GM19397 (cell line): Measurements from ENCODE around the gene SHISAL2A.

Experiments
- ATAC-seq: cut with Tn5 transposase; IDR thresholded peaks from one replicate; pipeline ENCODE4 v1.9.1; 2021; ENCODE audit warnings: mild to moderate bottlenecking, moderate library complexity; ENCODE audit not compliant: unreplicated experiment

The SHISAL2A gene

DNA sequence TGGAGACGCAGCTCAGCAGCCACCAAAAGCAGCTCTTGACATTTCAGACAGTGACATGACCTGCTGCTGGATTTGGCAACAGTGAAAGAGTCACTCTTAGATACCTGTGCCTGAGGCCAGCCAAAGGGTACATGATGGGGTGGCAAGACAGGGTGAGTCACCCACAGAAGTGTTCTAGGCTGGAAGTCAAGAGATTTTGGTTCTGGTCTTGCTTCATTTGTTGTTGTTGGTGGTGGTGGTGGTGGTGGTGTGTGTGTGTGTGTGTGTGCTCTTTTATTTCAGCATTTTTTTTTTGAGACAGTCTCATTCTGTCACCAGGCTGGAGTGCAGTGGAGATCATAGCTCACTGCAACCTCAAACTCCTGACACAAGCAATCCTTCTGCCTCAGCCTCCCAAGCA is 25.8 kb downstream of the SHISAL2A start:
- no peak for ATAC-seq

- no peak for ATAC-seq
Measured at GRCh38 chr1:52659356-52659755, 26.4 kb downstream of the SHISAL2A start.

DNA sequence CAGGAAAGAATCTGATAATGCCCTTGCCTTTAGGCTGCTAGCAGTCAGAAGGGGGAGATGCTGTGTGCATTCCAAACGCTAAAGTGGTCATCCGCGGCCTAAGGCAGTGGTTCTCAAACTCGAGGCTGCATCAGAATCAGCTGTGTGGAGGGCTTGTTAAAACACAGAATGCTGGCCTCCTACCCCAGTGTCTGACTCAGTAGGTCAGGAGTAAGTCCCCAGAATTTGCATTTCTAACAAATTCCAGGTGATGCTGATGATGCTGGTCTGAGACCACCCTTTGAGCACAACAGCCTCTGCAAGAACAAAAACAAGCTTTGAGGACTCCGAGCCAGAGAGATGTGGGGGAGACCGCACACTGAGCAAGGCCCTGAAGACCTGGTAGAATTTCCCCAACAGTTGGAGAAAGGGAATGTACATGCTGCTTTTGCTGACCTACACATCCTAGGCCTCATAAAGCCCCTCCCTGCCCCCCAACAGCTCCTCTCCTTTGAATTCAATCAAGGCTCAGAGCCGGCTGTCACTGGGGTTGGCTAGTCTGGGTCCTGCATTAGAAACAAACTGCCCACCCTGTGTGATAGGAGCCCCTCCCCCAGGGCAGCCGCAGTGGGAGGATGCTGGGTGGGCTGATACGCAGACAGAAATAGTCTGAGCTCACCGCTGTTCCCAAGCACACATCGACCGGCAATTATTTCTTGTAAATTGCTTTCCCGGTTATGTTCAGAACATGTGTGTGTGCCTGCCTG is 27.1 kb downstream of the SHISAL2A start:
- ATAC-seq = no peak

DNA sequence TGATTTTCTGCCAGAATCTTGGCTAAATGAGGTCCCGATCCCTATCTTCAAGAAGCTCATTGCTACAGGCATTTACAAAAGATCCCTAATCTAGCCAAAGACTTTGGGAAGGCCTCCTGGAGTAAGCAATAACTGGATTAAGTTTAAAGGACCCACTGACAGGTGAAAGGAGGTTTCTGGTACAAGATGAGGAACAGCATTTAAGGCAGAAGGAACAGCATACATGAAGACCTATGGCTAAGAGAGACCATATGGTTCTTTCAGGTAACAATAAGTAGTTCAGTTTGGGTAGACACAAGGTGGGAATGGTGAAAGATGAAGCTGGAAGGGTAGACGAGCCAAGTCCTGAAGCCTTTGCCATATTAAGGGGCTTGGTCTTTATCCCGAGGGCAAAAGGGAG is 27.8 kb downstream of the SHISAL2A start:
- no peak for ATAC-seq

- ATAC-seq = no peak
Measured at GRCh38 chr1:52662645-52663313, 29.8 kb downstream of the SHISAL2A start.

GRCh38 chr1:52663716-52664115 is 30.7 kb downstream of the SHISAL2A start:
- no peak for ATAC-seq

DNA sequence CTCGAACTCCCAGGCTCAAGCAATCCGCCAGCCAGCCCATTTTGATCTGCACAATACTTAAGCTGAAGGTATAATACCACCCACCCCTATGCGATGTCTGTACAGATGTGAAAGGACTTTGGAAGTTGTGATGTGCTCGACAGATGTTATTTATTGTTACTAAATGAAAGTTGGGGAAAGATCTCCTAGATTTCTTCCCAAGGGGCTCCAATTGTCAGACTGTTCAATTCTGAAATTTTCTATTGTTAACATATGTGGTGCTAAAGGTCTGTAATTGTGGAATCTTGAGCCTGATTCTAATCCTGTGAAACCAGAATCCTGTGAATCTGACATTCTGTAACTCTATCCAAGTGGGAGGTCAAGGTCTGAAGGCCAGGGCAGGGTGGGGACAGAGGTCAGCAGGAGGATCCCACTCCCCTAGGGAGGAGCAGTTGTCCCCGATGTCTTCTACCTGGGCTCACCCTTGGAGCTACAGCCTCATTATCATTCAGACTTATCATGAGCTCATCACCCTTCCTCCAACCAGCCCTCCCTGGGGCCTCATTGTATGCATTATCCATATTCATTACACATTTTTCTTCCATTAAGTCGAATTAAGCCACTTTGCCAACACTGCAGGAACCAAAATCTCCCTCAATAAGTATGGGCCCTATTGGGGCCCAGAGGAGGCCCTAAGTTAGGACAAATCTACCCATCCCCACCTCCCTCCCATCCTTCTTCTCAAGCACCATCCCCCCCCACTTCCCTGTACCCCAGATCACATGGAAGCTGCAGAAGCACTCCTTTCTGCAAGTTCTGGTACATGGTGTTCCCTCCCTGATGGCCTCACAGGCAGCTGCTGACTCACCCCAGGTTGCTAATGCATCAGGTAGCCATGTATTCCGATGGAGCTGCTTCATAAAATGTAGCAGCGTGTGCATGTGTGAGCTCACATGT is 32.3 kb downstream of the SHISAL2A start:
- no peak for ATAC-seq

DNA sequence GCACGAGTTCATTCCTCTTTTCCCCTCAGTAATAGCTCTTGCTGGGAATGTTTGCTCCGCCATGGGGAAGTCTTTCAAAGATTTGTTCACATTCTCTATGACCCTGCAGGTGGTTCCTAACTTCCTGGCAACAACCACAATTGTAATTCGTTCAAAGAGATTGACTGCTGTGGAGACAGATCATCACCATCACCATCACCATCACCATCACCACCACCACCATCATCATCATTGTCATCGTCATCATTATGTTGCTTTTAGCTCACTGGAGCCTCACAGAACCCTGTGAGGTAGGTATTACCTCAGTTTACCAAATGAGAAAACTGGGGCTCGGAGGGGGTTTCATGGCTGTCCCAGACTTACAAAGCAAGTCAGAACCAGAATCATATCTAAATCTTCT is 34.3 kb downstream of the SHISAL2A start:
- ATAC-seq = no peak

DNA sequence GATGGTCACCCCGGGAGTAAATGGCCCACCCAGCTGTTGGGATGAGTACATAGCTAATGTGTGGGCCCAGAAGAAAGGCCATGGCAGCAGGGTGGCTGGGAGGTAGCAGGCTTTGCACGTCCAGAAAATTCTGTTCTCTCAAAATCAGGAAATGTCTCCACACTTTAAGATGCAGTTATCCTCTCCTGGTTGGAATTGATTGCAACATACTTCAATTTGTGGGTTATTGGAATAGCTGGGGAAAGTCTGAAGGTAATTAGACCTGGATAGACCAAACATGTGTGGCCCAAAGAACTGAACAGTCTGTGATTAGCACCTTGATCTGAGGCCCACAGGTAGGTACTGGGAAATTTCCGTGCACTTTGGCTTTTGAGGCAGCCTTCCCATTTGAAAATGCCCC is 35.0 kb downstream of the SHISAL2A start:
- ATAC-seq = no peak

DNA sequence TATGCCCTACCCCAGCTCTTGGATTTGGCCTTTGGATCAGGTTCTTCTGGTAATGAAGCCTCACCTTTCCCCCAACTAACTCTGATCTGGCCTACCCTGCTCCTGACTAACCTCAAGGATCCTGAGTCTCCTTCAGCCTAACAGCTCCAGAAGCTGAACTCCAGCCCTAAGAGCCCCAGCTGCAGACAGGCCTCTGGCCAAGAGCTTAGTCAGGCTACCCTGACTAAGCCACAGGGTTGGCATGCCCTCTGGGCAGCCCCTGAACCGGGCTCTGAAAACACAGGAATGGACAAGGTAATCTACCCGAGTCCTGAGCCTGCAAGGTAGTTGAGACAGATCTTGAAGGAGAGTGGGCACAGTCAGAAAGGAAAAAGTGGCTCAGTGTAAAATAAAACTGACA is 35.7 kb downstream of the SHISAL2A start:
- ATAC-seq = no peak

DNA sequence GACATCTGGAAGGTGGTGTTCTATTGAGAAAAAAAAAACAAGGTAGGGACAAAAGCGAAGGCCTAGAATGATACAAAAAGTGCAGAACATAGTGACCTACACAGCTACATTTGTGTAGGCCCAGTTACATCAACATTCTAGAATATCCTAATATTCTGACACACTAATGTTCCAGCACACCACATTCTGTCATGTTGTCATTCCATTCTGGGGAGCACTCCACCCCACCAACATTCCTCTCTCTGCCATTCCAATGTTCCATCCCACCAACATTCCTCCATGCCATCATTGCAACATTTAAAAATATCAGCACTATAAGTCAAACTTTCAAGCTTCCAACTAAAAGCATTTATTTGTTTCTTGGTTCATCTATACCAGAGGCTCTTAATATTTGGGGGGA is 36.7 kb downstream of the SHISAL2A start:
- ATAC-seq = no peak

- no peak for ATAC-seq
Measured at GRCh38 chr1:52670604-52671003, 37.6 kb downstream of the SHISAL2A start.

DNA sequence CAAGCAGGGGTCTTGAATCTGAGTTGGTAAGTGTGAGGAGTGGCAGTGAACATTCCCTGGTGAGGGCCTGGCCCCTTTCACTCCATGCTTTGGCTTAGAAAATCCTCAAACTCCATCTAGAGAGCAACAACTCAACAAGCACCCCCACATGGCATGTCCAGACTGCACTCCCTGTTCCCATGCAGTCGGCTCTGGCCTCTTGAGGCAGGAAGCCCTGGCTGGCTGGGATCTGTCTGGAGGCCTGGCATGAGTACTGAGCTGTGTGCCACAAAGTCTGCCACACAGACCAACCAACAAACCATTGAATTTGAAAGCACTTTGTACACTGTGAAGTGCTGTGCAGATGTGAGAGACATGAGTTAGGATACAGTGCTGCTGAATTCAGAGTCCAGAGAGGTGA is 40.0 kb downstream of the SHISAL2A start:
- no peak for ATAC-seq

DNA sequence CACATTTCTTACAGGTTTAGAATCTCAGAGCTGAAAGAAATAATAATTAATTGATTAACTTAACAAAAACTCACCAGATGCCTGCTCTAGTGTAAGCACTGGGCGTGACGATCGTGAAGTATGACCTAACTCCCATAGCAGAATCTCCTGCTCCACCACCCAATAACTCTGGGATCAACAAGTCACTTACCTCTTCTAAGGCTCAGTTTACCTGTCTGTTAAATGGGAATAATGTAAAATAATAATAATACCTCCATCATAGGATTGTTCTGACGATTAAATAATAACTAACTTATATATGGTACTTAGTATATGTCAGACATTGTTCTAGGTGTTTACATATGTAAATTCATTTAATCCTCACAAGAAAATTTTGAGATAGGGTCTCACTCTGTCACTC is 40.5 kb downstream of the SHISAL2A start:
- no peak for ATAC-seq

GRCh38 chr1:52674497-52675384 is 41.8 kb downstream of the SHISAL2A start:
- ATAC-seq = no peak

- ATAC-seq = no peak
Measured at GRCh38 chr1:52676249-52676903, 43.4 kb downstream of the SHISAL2A start.

DNA sequence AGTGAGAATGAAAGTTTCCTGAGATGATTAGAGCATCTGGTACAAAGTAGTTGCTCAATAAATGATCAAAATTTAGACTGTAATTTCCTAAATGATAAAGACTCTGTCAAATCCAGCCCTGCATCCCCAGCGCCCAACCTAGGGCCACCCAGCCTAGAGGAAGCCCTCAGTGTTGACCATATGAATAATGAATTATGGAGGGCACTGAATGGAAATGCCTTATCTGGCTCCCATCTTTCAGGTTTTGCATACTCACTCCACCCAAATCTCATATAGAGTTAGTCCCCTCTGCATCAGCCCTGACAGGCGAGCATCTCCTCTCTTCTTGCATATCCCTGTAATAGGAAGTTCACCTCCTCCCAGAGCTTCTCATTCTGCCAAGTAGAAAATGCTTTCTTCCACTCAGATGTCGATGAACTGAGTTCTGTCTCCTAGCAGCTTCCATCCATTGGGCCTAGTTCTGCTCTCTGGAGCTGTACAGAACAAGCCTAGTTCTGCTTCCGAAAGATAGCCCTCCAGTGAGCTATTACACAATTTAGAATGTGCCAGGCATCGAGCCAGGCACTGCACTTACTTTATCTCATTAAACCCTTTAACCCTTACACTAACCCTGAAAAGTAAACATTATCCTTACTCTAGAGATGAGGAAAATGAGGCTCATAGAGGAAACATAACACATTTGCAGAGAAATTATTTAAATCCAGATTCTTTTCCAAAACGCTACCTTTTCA is 44.3 kb downstream of the SHISAL2A start:
- no peak for ATAC-seq

DNA sequence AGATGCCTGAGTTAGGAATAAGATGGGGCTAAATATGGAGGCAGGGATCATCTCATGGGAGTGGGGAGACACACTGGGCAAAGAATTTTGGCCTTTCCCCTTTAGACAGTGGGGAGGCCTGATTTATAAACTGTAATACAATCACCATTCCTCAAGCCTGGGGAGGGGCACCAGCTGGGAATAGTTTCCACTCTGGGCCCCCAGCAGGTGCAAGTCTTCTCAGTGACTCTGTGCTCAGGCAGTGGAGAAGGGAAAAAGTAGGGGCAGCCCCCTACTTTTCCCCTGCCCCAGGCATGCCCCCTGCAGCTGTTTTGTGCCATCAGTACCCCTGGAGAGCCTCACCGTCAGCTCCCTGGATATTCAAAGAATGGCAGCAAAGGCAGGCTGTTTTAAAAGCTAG is 46.1 kb downstream of the SHISAL2A start:
- no peak for ATAC-seq

DNA sequence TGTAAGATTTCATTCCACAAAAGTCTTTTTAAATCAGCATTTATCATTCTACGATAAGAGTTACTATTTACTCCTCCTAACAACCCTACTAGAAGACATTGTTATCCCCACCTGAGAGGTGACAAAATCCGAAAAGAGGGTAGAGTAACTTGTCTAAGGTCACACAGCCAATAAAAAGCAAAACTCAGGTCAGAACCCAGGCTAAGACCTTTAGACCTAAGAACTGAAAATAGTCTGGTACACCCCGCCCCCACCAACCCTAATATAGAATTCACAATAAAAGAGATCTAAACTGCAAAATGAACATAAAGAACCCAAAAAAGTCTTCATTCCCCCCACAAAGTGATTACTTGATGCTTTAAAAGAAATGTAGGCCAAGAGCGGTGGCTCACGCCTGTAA is 46.5 kb downstream of the SHISAL2A start:
- no peak for ATAC-seq
